A549 treated with AZD2906 at 1 μM for 4 hours (cell line): ENCODE data around the gene CCDC191. TPM values are rescaled to one million over a fixed set of nuclear protein-coding genes. Genes with fewer than 3 reads are reported as not detected.

Experiments used
- total RNA-seq: library from RNA; stranded (reverse); fragments of 200-300 nt; extraction: Qiagen RNA extraction; gene quantifications from 5 replicates; pipeline ENCODE4 v1.2.3, GENCODE V29; 2022

Gene CCDC191
- total RNA-seq: 1.3 to 1.9 TPM (median 1.5 TPM) in 5 replicates

DNA sequence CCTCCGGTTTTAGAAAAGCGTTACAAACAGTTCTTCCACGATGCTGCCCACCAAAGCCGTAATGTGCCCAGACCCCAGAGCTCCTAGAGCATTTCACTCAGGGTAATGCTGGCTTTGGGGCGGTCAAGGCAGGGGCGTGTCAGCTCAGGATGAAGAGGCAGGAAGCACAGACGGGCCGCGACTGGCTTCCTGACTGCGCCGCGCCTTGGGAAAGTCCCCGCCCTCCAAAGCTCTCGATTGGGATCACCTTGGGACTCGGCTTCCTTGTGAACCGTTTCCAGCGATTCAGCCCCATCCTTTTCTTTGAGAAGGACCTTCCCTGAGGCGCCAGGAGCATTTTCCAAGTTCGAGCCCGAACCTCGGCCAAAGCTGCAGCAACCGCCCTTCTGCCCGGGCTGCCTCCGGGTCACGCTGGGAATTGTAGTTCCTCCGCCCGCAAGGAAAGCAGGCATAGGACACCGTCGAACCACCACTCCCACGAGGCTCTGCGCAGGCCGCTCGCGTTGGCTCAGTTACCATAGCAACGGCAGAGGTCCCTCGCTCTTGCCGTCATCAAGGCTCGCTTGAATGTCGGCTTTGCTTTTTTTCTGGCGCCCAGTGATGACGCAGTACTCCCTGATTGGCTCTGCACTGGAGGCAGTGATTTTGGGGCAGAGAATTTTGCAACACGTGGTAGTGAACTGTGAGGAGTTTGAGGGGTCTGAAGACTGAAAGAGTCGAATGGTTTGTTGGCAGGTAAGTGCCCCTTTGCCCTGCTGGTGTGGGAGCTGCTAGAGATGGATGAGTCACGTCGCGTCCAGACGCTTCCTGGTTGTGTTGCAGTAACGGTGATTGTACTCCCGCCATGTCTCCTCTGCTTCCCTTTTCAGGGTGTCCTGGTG is at the start of gene CCDC191, which contains the start of gene QTRT2:
TSS of gene CCDC191 (minus strand) at position 397 of the 881 bp plus-strand sequence. CDS start at position 337, 60 bp downstream.
TSS of gene QTRT2 (plus strand) at position 608 of the 881 bp plus-strand sequence. CDS start 8,521 bp downstream, outside the sequence.

GRCh38 chr3:113947372-113948014 is 108.8 kb downstream of the CCDC191 start, which contains the start of gene ZDHHC23:
ZDHHC23 (plus strand) TSS chr3:113948013; CDS start chr3:113948803, 790 bp downstream.

Other genes starting within 250 kb of the CCDC191 start
- gene GRAMD1C, start 217.7 kb downstream of the CCDC191 start, total RNA-seq: 0.24 to 0.78 TPM (median 0.46 TPM) in 5 replicates
- gene ZDHHC23, start 108.5 kb downstream of the CCDC191 start, total RNA-seq: 2.9 to 3.6 TPM (median 3.1 TPM) in 5 replicates
- 19.6 to 25.3 TPM (median 20.7 TPM) in 5 replicates for gene QTRT2, start 211 bp upstream of the CCDC191 start, total RNA-seq
- gene DRD3, start 122.5 kb upstream of the CCDC191 start, total RNA-seq: not detected in 5 replicates
- not detected in 5 replicates for gene ZNF80, start 181.1 kb upstream of the CCDC191 start, total RNA-seq
- not detected in 5 replicates for gene TIGIT, start 237.5 kb upstream of the CCDC191 start, total RNA-seq